Lower leg skin (tissue), 3 donors: ENCODE data around the gene SETD7.

Experiments used
- POLR2A ChIP-seq, 2 donors: fragments of 450-650 bp; IDR thresholded peaks; one replicate each; pipeline ENCODE4 v1.6.1; 2016 to 2017; ENCODE audit warnings: antibody characterized with exemption in 2 of 2, mild to moderate bottlenecking in 1 of 2, moderate library complexity in 1 of 2
- TF ChIP-seq, protein P1 (sequence below), 3 donors: fragments of 450-650 bp; IDR thresholded peaks; one replicate each; pipeline ENCODE4 v1.5.1; 2016; ENCODE audit warnings: antibody characterized with exemption in 3 of 3, mild to moderate bottlenecking in 3 of 3, moderate library complexity in 2 of 3

- TF ChIP-seq, protein P1, sequence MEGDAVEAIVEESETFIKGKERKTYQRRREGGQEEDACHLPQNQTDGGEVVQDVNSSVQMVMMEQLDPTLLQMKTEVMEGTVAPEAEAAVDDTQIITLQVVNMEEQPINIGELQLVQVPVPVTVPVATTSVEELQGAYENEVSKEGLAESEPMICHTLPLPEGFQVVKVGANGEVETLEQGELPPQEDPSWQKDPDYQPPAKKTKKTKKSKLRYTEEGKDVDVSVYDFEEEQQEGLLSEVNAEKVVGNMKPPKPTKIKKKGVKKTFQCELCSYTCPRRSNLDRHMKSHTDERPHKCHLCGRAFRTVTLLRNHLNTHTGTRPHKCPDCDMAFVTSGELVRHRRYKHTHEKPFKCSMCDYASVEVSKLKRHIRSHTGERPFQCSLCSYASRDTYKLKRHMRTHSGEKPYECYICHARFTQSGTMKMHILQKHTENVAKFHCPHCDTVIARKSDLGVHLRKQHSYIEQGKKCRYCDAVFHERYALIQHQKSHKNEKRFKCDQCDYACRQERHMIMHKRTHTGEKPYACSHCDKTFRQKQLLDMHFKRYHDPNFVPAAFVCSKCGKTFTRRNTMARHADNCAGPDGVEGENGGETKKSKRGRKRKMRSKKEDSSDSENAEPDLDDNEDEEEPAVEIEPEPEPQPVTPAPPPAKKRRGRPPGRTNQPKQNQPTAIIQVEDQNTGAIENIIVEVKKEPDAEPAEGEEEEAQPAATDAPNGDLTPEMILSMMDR (IDR thresholded peaks at IDR 0.05), result no peak
- TF ChIP-seq POLR2A (IDR thresholded peaks at IDR 0.05), result no peak
These were observed 100.9 kb downstream of the SETD7 start for GRCh38 chr4:139455126-139455538.
